Measurements from ENCODE around the gene SLC44A4. TPM values are rescaled to one million over a fixed set of nuclear protein-coding genes. Genes with fewer than 3 reads are reported as not detected.

The SLC44A4 gene
- total RNA-seq, 1 experiment from 2014 or later, result 3.8 TPM

DNA sequence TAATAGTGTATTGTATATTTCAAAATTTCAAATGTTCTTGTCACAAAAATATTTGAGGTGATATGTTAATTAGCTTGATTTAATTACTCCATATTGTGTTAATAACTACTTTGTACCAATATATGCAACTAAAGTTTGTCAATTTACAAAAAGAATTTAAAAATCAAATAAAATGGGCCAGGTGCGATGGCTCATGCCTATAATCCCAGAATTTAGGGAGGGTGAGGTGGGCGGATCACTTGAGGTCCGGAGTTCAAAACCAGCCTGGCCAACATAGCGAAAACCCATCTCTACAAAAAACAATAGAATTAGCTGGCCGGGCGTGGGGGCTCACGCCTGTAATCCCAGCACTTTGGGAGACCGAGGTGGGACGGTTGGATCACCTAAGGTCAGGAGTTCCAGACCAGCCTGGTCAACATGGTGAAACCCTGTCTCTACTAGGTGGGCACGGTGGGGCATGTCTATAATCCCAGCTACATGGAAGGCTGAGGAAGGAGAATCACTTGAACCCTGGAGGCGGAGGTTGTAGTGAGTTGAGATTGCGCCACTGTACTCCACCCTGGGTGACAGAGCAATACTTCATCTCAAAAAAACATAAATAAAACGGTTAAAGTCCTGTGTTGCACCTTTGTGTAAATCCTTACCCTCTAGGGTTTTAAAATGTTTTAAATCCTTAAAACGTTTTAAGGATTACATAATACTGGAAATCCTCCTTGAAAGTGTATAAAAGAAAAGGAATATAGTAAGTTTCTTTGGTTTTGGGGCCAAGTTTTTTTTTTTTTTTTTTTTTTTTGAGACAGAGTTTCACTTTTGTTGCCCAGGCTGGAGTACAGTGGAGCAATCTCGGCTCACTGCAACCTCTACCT, 47.2 kb downstream of the SLC44A4 start:
- H3K9me3 ChIP-seq (ENCODE audit: control insufficient read depth, low read depth, low read length), result no peaks in the 10 kb centered on the region
- no peak overlapping the region for H4K8ac ChIP-seq (replicated peaks; ENCODE audit: insufficient read length, low read depth, low read length)
- TF ChIP-seq, protein P1, sequence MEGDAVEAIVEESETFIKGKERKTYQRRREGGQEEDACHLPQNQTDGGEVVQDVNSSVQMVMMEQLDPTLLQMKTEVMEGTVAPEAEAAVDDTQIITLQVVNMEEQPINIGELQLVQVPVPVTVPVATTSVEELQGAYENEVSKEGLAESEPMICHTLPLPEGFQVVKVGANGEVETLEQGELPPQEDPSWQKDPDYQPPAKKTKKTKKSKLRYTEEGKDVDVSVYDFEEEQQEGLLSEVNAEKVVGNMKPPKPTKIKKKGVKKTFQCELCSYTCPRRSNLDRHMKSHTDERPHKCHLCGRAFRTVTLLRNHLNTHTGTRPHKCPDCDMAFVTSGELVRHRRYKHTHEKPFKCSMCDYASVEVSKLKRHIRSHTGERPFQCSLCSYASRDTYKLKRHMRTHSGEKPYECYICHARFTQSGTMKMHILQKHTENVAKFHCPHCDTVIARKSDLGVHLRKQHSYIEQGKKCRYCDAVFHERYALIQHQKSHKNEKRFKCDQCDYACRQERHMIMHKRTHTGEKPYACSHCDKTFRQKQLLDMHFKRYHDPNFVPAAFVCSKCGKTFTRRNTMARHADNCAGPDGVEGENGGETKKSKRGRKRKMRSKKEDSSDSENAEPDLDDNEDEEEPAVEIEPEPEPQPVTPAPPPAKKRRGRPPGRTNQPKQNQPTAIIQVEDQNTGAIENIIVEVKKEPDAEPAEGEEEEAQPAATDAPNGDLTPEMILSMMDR (conservative IDR thresholded peaks at IDR 0.05), result no peak
- H3K27ac ChIP-seq (ENCODE audit: insufficient read length, low read depth, low read length), result no peak overlapping the region
- H2BK5ac ChIP-seq (ENCODE audit: insufficient read length, low read length), result no peak overlapping the region
- no peaks in the 10 kb centered on the region for H3K4me1 ChIP-seq (ENCODE audit: insufficient read depth, low read length)
- no peak overlapping the region for H3K9ac ChIP-seq (ENCODE audit: extremely low read depth, insufficient read length, low read length)
- no peak overlapping the region for H2AFZ ChIP-seq (ENCODE audit: low read length)
- peaks cover 18 to 23% of the 10 kb centered on the region in 2 experiments for H3K4me1 Mint-ChIP-seq
- H3K27me3 Mint-ChIP-seq (ENCODE audit: low read depth), result peaks cover 4% of the 10 kb centered on the region
- H3K4ac ChIP-seq (ENCODE audit: low read depth, low read length), result no peak overlapping the region
- H2AK5ac ChIP-seq (ENCODE audit: insufficient read length, low read length), result no peak overlapping the region
- no peak overlapping the region for H2BK12ac ChIP-seq (ENCODE audit: insufficient read length, low read depth, low read length)
- no peaks in the 10 kb centered on the region for H3K27me3 ChIP-seq (ENCODE audit: insufficient read depth, low read length)
- WGBS (ENCODE audit: extremely low coverage, insufficient read length, low lambda C conversion rate), result no CpG with 5 or more reads among the region's 15 CpGs
- no peak overlapping the region for H4K91ac ChIP-seq (ENCODE audit: insufficient read length, low read depth, low read length)
- H3K56ac ChIP-seq (ENCODE audit: insufficient read length, low read depth, low read length), result no peak overlapping the region
- peak overlapping the region; percentile 79 to 88 for H3K4me3 Mint-ChIP-seq
- no peak overlapping the region for H2BK20ac ChIP-seq (ENCODE audit: low read depth, low read length, poor library complexity, severe bottlenecking)
- no peak overlapping the region for H2BK15ac ChIP-seq (ENCODE audit: low read depth, low read length)
- no peak overlapping the region for H3K18ac ChIP-seq (ENCODE audit: insufficient read length, low read depth, low read length)
- no peak for DNase-seq
- H3K23ac ChIP-seq (ENCODE audit: insufficient read length, low read depth, low read length), result no peak overlapping the region
- no peaks in the 10 kb centered on the region for H4K20me1 ChIP-seq (ENCODE audit: control insufficient read depth, insufficient read depth, insufficient read length)
- peaks cover 16 to 19% (median 17%) of the 10 kb centered on the region in 3 experiments for H3K36me3 Mint-ChIP-seq (ENCODE audit: insufficient read depth in 1 of 3, low read depth in 3 of 3)
- peaks cover 30% of the 10 kb centered on the region for H3K23me2 ChIP-seq (ENCODE audit: insufficient read length, low read depth, low read length, poor library complexity, severe bottlenecking)
- no peak overlapping the region for H4K5ac ChIP-seq (ENCODE audit: insufficient read length, low read depth, low read length)
- H3K4me2 ChIP-seq (ENCODE audit: insufficient read depth, insufficient read length, low read length), result peak overlapping the region; percentile 61
- H3K9me3 Mint-ChIP-seq, result peaks cover 0 to 6% of the 10 kb centered on the region in 2 experiments; a peak in 2 of 5 replicates
- no peak overlapping the region; a peak in 1 of 7 replicates for H3K27ac Mint-ChIP-seq
- H3K79me1 ChIP-seq (ENCODE audit: insufficient read depth, low read depth, low read length, poor library complexity, severe bottlenecking), result peaks cover under 1% of the 10 kb centered on the region
- H3T11ph ChIP-seq (ENCODE audit: low read length), result no peak overlapping the region
- H3K79me2 ChIP-seq (ENCODE audit: insufficient read depth, low read length), result peaks cover 17% of the 10 kb centered on the region; the same call in 1 of the 2 replicates
- H3K14ac ChIP-seq (ENCODE audit: insufficient read depth, low read length), result no peak overlapping the region
- H2BK120ac ChIP-seq (ENCODE audit: low read depth, low read length, poor library complexity, severe bottlenecking), result no peak overlapping the region
